PFSK-1 (cell line): Measurements from ENCODE around the gene SUSD4.

Experiments
- FOXP2 ChIP-seq: optimal IDR thresholded peaks from 2 replicates; pipeline ENCODE3; 2011; ENCODE audit warnings: borderline replicate concordance, control low read depth, inconsistent platforms; ENCODE audit not compliant: insufficient read depth; ENCODE audit errors: extremely low read length, extremely low read depth
- POLR2AphosphoS5 ChIP-seq: IDR thresholded peaks from 2 replicates; pipeline ENCODE4 v1.6.1; 2012; ENCODE audit warnings: low read depth, mild to moderate bottlenecking, control low read depth, low read length, moderate library complexity
- SIN3A ChIP-seq: IDR thresholded peaks from 2 replicates; pipeline ENCODE4 v1.6.1; 2012; ENCODE audit warnings: mild to moderate bottlenecking, low read length, moderate library complexity, borderline replicate concordance; ENCODE audit not compliant: insufficient read depth
- TAF1 ChIP-seq: IDR thresholded peaks from 2 replicates; pipeline ENCODE4 v1.6.1; 2012; ENCODE audit warnings: low read length, control low read depth, borderline replicate concordance; ENCODE audit not compliant: insufficient read depth
- TF ChIP-seq, protein P1 (sequence below), 2 experiments: IDR thresholded peaks; 2 replicates each; pipeline versions ENCODE4 v1.6.1 to v1.8.0; 2011 to 2012; ENCODE audit warnings: low read depth in 2 of 2, low read length in 2 of 2, control low read depth in 1 of 2, inconsistent platforms in 1 of 2, mild to moderate bottlenecking in 1 of 2, moderate library complexity in 1 of 2; ENCODE audit not compliant: insufficient read depth in 1 of 2

The SUSD4 gene

DNA sequence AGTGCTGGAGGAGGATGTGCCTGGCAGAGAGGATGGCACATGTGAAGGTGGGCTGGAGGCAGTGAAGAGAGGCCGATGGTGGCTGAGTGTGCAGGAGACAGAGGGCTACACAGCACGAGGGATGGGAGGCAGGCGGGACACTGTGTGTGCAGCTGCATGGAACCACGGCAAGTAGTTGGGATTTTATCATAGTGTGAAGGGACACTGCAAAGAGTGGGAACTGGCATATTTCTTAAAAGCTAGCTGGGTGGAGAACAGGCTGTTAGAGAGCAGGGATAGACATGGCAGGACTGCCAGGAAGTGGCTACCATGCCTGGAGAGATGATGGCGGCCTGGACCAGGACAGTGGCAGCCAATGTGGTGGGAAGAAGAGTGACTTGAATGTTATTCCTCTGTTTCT is 118.6 kb downstream of the SUSD4 start:
- TF ChIP-seq, protein P1, sequence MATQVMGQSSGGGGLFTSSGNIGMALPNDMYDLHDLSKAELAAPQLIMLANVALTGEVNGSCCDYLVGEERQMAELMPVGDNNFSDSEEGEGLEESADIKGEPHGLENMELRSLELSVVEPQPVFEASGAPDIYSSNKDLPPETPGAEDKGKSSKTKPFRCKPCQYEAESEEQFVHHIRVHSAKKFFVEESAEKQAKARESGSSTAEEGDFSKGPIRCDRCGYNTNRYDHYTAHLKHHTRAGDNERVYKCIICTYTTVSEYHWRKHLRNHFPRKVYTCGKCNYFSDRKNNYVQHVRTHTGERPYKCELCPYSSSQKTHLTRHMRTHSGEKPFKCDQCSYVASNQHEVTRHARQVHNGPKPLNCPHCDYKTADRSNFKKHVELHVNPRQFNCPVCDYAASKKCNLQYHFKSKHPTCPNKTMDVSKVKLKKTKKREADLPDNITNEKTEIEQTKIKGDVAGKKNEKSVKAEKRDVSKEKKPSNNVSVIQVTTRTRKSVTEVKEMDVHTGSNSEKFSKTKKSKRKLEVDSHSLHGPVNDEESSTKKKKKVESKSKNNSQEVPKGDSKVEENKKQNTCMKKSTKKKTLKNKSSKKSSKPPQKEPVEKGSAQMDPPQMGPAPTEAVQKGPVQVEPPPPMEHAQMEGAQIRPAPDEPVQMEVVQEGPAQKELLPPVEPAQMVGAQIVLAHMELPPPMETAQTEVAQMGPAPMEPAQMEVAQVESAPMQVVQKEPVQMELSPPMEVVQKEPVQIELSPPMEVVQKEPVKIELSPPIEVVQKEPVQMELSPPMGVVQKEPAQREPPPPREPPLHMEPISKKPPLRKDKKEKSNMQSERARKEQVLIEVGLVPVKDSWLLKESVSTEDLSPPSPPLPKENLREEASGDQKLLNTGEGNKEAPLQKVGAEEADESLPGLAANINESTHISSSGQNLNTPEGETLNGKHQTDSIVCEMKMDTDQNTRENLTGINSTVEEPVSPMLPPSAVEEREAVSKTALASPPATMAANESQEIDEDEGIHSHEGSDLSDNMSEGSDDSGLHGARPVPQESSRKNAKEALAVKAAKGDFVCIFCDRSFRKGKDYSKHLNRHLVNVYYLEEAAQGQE (IDR thresholded peaks at IDR 0.05; ENCODE audit: insufficient read depth in 1 of 2, low read depth in 2 of 2, low read length in 2 of 2) = no peak
- TF ChIP-seq SIN3A (no peak), TAF1 (no peak), POLR2AphosphoS5 (no peak), FOXP2 (no peak)

GRCh38 chr1:223244366-223245103 is 119.4 kb downstream of the SUSD4 start:
- no peak for TF ChIP-seq FOXP2
- no peak for TF ChIP-seq POLR2AphosphoS5
- no peak for TF ChIP-seq SIN3A
- TF ChIP-seq TAF1 = no peak
- TF ChIP-seq, protein P1 (IDR thresholded peaks at IDR 0.05; ENCODE audit: insufficient read depth in 1 of 2, low read depth in 2 of 2, low read length in 2 of 2) = no peak

- TF ChIP-seq POLR2AphosphoS5 (no peak), FOXP2 (no peak), TAF1 (no peak), SIN3A (no peak)
- TF ChIP-seq, protein P1 (IDR thresholded peaks at IDR 0.05; ENCODE audit: insufficient read depth in 1 of 2, low read depth in 2 of 2, low read length in 2 of 2) = no peak
Observed at GRCh38 chr1:223243441-223244050, 120.4 kb downstream of the SUSD4 start.

GRCh38 chr1:223242971-223243370 is 121.0 kb downstream of the SUSD4 start:
- TF ChIP-seq SIN3A = no peak

DNA sequence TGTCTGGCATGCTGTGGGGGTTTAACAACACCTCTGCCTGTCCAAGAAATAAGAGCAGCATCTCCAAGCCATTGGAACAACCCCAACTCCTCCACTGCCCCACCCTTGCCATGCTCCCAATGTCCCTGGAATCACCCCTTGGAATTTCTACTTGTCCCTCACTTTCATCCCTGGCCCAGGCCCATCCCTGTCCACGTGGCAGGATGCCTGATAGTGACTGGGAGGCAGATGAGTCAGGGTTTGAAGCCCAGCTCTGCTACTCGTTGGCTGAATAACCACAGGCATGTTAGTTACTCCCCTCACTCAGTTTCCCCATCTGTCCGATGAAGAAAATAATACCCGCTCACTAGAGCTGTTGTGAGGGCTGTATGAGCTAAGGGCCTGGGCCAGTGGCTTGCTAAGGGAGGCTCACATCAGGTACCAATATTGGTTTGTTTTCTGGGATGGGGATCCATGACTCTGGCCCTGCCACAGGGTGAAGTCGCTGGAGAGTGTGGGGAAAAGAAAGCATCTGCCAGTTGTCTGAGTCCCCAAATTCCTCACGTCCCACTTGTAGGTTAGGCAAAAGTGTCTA is 121.5 kb downstream of the SUSD4 start:
- TF ChIP-seq, protein P1 (IDR thresholded peaks at IDR 0.05; ENCODE audit: insufficient read depth in 1 of 2, low read depth in 2 of 2, low read length in 2 of 2) = no peak
- TF ChIP-seq TAF1 = no peak
- TF ChIP-seq FOXP2 = no peak
- TF ChIP-seq SIN3A = no peak
- TF ChIP-seq POLR2AphosphoS5 = no peak
